ENCODE data around the gene DIS3L. TPM values are rescaled to one million over a fixed set of nuclear protein-coding genes. Genes with fewer than 3 reads are reported as not detected.
A peak's percentile ranks its signal among the peaks of the same experiment; 100 is the strongest.
"Not testable (repeated sequence)": the region's sequence is repeated elsewhere in the genome, so short reads cannot be mapped to it uniquely, and the experiment has no call there.

Gene DIS3L
- total RNA-seq (2014; rRNA removed; shearing (Covaris generic)): 28.2 and 42.8 TPM in 2 replicates
- polyA plus RNA-seq (2015; cell fraction: cytosol; rRNA removed): 16.1 and 25.4 TPM in 2 replicates
- polyA plus RNA-seq (2015; cell fraction: nucleus; rRNA removed): 26.7 and 48.5 TPM in 2 replicates

- in situ Hi-C loops (cut with HindIII; ENCODE audit: low pct_unique_long_range_greater_than_20kb, low sequenced_read_pairs): no loop called here
- DNase-seq (ENCODE audit: low read depth, low spot score): peak; percentile 44
Measured at GRCh38 chr15:66293419-66294156, at the start of gene DIS3L. DIS3L (plus strand) TSS chr15:66293568; CDS start chr15:66293597, 29 bp downstream.

DNA sequence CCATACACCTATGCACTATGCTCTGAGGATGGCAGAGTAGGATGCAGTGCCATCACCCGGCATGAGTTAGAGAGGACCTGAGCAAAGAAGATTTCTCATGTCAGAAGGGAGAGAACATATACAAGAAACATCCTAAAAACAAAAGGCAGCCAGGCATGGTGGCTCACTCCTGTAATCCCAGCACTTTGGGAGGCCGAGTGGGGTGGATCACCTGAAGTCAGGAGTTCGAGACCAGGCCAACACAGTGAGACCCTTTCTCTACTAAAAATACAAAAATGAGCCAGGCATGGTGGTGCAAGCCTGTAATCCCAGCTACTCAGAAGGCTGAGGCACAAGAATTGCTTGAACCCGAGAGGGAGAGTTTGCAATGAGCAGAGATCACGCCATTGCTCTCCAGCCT lies 47.5 kb upstream of the DIS3L start:
- DNase-seq (ENCODE audit: low read depth, low spot score); in situ Hi-C loops (cut with HindIII; ENCODE audit: low pct_unique_long_range_greater_than_20kb, low sequenced_read_pairs): not testable (repeated sequence)

GRCh38 chr15:66246937-66247336 lies 46.4 kb upstream of the DIS3L start:
- no peak for DNase-seq (ENCODE audit: low read depth, low spot score)

DNA sequence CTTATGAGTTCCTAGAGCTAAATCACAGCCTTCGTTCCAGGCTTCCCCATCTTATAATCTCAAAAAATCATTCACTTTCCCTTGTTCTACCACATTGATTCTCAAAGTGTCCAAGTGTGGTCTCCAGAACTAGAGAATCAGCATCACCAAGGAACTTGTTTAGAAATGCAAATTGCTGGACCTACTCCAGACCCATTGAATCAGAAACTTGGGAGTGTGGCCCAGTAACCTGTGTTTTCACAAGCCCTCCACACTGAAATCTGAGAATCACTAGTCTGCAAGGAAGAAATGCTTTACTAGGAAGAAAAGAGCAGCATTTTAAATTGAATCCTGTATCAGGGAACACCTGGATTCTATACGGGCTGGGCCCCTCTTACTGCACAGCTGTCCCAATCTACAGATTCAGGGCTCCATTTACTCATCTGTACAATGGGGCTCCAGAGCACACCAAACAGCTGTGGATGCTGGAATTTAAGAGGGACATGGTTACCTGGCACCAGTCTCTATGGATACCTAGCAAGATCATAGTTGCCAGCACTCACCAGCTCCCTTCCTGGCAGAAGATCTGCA lies 43.7 kb upstream of the DIS3L start:
- DNase-seq (ENCODE audit: low read depth, low spot score): no peak
- in situ Hi-C loops (cut with HindIII; ENCODE audit: low pct_unique_long_range_greater_than_20kb, low sequenced_read_pairs): no loop called here

More at GRCh38 chr15:66246937-66247336, 46.4 kb upstream of the DIS3L start:
- in situ Hi-C loops (cut with HindIII; ENCODE audit: low pct_unique_long_range_greater_than_20kb, low sequenced_read_pairs): no loop called here

DNA sequence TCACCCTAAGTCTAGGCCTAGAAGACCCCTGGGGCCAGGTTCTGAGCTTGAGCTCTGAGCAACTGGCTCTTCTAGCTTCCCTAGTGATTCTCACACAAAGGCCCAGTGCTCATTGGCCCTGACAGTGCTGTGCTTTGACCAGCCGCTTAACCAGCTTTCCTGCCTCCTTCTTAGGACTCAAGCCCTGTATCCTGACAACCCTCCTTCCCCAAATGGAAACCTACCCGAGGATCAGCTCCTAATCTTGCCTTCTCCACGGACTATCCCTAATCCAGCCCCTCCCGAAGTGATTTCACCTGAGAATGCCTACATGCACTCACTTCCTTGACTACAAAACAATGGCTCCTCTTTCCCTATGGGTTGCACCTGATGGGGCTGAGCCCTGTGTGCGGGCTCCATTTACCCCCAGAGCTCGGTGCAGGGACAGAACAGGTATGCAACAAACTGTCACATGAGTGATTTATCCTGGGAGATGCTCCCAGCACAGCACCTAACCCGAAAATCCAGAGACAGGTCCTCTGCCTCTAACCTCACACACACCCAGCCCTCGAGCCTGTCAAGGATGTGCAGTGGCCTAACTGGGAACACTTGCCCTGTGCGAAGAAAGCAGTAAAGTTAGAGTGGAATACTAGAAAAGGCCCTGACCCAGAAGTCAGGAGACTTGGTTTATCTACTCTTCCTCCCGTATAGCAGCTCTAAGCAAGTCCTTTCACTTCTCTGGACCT lies 42.1 kb upstream of the DIS3L start:
- in situ Hi-C loops (cut with HindIII; ENCODE audit: low pct_unique_long_range_greater_than_20kb, low sequenced_read_pairs): no loop called here
- no peak for DNase-seq (ENCODE audit: low read depth, low spot score)

GRCh38 chr15:66251790-66252684 lies 41.3 kb upstream of the DIS3L start:
- in situ Hi-C loops (cut with HindIII; ENCODE audit: low pct_unique_long_range_greater_than_20kb, low sequenced_read_pairs): no loop called here
- peak; percentile 57 for DNase-seq (ENCODE audit: low read depth, low spot score)

DNA sequence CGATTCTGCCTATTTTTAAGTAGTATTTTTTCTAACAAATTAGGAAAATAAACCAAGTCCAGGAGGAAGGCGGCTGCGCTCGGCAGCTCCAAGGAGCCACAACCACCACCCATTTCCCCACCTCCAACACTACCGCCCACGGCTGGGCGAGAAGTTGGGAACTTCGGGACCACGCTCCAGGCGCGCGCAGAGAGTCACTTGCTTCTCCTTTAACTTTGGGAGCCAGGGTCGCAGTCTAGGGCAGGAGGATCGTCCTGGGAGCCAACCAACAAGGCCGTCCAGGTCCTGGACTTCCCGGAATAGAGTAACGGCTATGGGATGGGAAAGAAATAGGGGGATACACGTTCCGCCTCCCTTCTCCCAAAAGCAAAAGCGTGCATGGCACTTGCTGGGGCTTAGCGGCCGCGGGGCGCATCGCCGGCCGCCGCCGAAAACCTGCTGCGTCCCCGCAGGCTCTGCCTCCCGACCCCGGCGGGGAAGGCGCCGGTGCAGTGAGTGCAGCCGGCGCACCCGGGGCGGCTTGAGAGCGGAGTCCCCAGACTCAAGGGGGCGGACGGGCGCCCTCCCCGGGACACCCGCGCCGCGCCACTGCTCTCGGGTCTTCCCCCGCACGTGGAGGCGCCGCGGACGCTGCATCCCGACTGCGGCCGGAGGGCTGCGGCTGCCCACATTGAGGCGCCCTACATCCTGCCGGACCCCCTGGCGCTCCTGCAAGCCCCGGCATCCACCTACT lies 40.5 kb upstream of the DIS3L start:
- peak; percentile 15 for DNase-seq (ENCODE audit: low read depth, low spot score)
- in situ Hi-C loops (cut with HindIII; ENCODE audit: low pct_unique_long_range_greater_than_20kb, low sequenced_read_pairs): no loop called here

DNA sequence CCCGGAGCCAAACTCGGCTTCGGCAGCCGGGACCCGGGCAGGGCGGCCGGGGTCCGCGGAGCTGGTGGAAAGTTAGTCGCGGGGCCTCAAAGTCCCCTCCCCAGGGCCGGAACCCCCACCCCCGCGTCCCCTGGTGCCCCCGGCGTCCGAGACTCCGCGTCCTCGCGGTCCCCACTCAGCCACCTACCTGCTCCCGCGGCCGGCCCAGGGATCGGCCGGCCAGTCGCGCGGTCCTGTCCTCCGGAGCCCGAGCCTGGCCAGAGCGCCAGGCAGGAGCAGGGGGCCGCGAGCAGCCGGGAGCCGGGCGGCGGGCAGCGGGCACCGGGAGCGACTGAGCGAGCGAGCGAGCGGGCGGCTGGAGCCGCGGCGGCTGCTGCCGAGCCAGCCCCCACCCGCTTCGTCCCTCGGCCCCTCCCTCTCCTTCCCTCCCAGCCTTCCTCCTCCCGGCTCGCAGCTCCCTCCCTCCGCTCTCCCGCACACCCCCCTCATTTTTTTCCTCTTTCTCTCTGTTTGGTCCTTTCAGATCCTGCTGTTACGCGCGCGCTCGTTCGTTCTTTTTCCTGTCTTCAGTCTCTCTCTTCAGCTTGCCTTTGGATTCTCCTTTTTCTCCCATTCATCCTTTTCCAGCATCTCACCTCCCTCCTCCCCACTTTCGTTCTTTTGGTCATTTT lies 39.8 kb upstream of the DIS3L start, which contains the start of gene MEGF11:
TSS of gene MEGF11 (minus strand) at position 333 of the 671 bp plus-strand sequence. CDS start 125,347 bp downstream, outside the sequence.
- in situ Hi-C loops (cut with HindIII; ENCODE audit: low pct_unique_long_range_greater_than_20kb, low sequenced_read_pairs): no loop called here
- no peak for DNase-seq (ENCODE audit: low read depth, low spot score)

GRCh38 chr15:66254089-66254950 lies 39.0 kb upstream of the DIS3L start:
- no peak for DNase-seq (ENCODE audit: low read depth, low spot score)
- in situ Hi-C loops (cut with HindIII; ENCODE audit: low pct_unique_long_range_greater_than_20kb, low sequenced_read_pairs): no loop called here

DNA sequence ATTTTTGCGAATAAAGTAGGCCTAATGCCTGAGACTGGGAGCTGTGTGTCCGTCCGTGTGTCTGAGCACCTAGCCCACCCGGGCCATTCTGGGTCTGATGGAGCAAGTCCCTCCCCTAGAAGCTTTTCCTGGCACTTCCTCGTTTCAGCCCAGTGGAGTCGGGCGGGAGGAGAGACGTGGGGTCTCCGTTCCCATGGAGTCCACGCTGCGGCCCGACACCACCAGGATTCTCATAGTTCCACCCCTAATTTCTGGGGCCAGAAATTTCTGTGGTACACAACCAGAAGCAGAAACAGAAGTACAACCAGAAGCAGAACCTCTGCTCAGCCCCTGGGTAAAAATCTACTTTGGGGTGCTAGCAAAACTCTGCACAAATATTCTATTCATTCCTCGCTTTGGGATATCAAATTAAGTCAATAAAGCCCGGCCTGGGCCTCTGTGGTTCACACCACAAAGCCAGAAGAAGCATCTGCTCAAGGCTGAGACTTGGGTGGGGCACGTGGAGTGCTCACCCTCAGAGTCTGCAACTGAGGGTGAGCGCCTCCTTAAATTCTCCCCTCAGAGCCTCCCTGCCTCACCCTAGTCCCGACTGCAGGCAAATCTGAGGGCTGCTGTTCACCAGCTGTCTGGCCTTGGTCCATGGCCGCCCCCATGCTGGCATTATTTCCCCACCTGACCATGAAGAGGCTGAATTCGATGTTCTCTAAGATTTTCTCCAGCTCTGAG lies 38.3 kb upstream of the DIS3L start:
- in situ Hi-C loops (cut with HindIII; ENCODE audit: low pct_unique_long_range_greater_than_20kb, low sequenced_read_pairs): no loop called here
- DNase-seq (ENCODE audit: low read depth, low spot score): no peak

DNA sequence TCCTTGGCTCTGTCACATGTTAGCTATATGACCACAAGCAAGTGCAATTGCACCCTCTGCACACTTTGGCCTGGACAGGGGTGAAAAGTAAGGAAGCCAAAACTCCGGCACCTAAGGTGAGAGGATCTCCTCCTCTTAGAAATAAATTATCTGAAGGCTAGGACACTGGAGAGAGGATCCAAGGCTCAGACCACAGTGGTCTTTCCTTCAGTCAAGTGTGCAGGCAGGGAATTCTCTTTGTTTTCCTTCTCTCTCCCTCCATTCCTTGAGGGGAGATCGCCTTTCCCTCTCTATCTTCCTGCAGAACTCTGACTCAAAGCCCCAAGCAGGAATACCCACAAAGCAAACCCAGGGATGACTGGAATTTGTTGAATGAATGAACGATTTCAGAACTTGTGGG lies 36.7 kb upstream of the DIS3L start:
- in situ Hi-C loops (cut with HindIII; ENCODE audit: low pct_unique_long_range_greater_than_20kb, low sequenced_read_pairs): no loop called here
- DNase-seq (ENCODE audit: low read depth, low spot score): no peak

DNA sequence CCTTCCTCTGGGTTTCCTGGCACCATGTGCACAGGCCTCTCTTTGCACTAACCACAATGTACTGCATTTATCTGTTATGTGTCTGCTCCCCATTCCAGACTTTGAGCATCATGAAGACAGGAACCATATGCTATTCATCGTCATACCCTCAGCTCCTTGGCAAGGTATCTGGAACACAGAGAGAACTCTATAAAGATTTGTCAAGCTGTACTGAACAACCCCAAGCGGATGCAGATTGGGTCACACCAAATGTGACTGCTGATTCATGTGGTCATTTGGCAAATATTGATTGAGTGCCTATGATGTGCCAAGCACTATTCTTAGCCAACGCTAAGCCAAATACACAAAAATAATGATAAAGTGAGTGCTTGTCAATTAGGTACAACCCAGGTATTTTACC lies 32.3 kb upstream of the DIS3L start:
- in situ Hi-C loops (cut with HindIII; ENCODE audit: low pct_unique_long_range_greater_than_20kb, low sequenced_read_pairs): no loop called here
- no peak for DNase-seq (ENCODE audit: low read depth, low spot score)

DNA sequence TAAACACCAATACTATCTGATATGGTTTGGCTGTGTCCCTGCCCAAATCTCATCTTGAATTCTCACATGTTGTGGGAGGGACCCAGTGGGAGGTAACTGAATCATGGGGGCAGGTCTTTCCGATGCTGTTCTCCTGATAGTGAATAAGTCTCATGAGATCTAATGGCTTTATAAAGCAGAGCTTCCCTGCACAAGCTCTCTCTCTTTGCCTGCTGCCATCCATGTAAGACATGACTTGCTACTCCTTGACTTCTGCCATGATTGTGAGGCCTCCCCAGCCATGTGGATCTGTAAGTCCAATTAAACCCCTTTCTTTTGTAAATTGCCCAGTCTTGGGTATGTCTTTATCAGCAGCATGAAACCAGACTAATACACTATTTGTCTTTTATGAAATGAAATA lies 30.5 kb upstream of the DIS3L start:
- in situ Hi-C loops (cut with HindIII; ENCODE audit: low pct_unique_long_range_greater_than_20kb, low sequenced_read_pairs); DNase-seq (ENCODE audit: low read depth, low spot score): not testable (repeated sequence)

DNA sequence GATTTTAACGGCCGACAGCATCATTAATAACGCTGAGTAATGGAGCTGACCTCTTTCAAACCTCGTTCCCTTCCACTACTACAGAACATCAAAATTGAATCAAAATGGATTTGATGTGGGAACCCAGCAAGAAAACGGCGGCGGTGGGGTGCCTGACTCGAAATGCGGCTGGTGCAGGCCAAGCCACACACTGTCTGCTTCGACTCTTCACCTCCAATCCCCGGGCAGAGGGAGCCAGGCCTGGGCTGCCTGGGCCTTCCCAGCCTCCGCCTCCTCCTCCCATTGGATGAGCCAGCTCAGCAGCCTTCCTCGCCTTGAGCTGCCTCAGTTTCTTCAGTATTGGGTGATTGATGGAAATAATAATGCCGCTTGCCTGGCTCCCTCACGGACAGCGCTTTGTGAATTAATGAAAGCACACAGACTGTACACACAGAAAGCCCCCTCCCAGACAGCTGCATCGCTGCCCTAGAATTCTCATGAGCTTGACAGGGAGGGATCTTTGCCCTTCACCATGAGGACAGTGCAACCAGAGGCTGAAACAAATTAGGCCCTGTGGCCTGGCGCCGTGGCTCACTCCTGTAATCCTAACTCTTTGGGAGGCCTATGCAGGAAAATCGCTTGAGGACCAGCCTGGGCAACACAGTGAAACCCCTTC lies 28.4 kb upstream of the DIS3L start:
- no peak for DNase-seq (ENCODE audit: low read depth, low spot score)
- in situ Hi-C loops (cut with HindIII; ENCODE audit: low pct_unique_long_range_greater_than_20kb, low sequenced_read_pairs): no loop called here

Data from SK-MEL-5 (cell line).